HG03103 (cell line): Measurements from ENCODE around the gene SLC22A13.
A peak's percentile ranks its signal among the peaks of the same experiment; 100 is the strongest.
"Not testable (repeated sequence)": the region's sequence is repeated elsewhere in the genome, so short reads cannot be mapped to it uniquely, and the experiment has no call there.

Experiments used
- ATAC-seq: cut with Tn5 transposase; IDR thresholded peaks from one replicate; pipeline ENCODE4 v1.9.1; 2021; ENCODE audit warnings: low read depth; ENCODE audit not compliant: unreplicated experiment

SLC22A13 gene

GRCh38 chr3:38264353-38264771, 1.2 kb upstream of the SLC22A13 start:
- ATAC-seq = no peak

DNA sequence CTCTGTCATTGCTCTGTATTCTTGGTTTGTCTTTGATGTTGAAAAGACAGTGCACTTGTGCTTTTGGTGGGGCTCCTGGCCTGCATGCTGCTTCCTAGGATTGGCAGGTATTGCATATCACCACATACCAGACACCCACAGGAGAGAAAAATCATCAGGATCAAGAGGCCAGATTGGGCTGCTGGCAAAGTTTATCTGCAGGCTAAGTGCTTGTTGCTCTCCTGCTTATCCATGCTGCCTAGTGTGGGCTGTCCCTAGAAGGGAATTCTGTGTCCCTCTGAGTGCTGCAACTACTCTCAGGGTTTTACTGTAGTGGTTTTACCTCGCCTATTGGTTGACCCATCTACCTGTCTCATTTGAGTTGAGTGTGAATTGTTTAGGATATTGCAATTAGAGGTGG, 833 bp upstream of the SLC22A13 start:
- ATAC-seq = no peak

GRCh38 chr3:38266810-38267209, 1.2 kb downstream of the SLC22A13 start:
- ATAC-seq = no peak

- no peak for ATAC-seq
Observed at GRCh38 chr3:38267662-38268061, 2.0 kb downstream of the SLC22A13 start.

GRCh38 chr3:38268087-38268486, 2.5 kb downstream of the SLC22A13 start:
- no peak for ATAC-seq

DNA sequence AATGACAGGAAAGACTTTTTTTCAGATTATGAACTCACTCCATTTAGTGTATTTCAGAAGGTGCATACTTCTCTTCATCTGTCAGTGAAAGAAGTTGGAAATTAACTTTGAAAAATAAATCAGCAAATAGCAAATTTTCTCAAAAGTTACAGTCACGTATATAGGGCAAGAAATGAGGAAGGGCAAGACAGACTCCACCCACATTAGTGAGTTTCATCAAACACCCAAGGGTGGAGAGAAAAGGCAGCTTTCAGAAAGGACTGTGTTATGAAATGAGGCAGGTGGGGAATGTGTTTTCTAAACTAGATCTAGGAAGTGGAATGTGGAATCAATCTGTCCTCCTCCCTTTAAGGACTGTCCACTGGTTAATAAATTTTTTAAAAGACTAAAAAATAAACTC, 2.9 kb downstream of the SLC22A13 start:
- peak; percentile 50 for ATAC-seq

DNA sequence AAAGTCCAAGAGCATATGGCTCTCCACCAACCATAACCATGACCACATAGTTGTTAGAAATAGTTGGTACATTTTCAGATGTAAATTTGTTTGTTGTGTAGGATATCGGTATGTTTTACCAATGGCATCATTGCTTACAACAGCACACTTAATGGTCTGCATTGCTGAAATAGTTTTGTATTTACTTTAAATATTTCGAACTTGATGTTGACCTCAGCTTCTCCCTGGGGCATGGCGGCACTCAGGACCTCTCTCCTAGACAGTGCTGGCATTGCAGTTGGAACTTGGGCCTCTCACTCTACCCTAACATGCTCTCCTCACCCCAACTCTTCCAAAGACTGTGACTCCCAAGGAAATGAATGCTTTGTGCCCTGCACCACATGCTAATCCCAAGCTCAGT, 5.0 kb downstream of the SLC22A13 start:
- ATAC-seq = no peak

- no peak for ATAC-seq
Observed at GRCh38 chr3:38271553-38271952, 5.9 kb downstream of the SLC22A13 start.

- ATAC-seq = no peak
Observed at GRCh38 chr3:38274864-38275649, 9.4 kb downstream of the SLC22A13 start.

- ATAC-seq = no peak
Observed at GRCh38 chr3:38275658-38276057, 10.0 kb downstream of the SLC22A13 start.

- ATAC-seq = no peak
Observed at GRCh38 chr3:38276081-38276916, 10.7 kb downstream of the SLC22A13 start.

- no peak for ATAC-seq
Observed at GRCh38 chr3:38276917-38277630, 11.5 kb downstream of the SLC22A13 start.

DNA sequence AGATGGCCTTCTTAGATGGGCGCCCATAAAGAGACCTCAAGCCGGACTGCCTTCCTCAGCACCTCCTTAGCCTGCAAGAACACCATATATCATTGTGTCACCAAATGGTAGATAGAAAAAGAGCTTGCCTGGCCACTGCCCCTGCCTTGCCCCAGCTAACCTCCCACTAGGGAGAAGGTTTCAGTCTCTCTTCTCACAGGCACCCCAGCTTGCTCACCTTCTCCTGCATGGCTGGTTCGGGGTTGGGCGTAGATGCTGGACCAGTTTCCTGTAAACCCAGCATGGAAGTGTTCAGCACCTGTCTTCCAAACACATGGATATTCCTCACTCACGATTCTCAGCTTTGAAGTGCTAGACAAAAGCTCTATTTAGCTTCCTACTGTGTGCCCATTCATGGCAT, 13.2 kb downstream of the SLC22A13 start:
- ATAC-seq = no peak

DNA sequence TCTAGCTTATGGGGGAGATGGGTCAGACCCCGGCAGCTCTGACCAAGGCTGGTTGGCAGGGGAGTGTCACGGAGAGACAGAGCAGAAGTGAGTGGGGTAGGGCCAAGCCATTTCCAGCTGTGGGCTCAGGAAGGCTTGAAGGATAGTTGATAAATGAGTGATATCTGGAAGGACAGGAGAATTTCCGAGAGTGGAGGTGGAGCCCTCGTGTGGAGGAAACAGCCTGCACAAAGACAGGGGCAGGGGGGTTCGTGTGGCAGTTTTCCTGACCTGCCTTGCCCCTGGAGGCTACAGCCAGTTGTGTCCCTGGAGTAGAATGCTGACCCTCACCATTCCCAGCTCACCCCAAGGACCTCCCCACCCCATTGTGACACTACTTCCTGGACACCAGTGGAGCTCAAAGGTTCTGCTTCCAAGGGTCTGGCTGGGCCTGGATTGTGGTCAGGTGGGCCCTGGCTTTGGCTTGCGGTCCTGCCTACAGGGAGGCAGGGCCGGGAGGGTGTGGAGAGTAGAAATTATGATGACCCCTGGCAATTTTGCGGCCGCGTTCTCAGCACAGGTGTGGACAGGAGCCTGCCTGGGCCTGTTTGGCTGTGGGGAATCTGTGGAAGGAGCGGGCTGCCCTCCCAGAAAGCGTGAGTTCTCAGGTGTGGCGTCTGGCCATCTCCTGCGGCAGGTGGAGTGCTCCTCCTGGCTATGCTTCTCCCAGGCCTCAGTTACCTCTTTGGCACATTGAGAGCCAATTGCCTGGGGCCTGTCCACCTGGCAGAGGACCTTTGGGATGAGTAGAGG, 16.5 kb downstream of the SLC22A13 start, which contains the start of gene SLC22A14:
TSS of gene SLC22A14 (plus strand) at position 400 of the 792 bp plus-strand sequence. CDS start 23,733 bp downstream, outside the sequence.
- no peak for ATAC-seq

DNA sequence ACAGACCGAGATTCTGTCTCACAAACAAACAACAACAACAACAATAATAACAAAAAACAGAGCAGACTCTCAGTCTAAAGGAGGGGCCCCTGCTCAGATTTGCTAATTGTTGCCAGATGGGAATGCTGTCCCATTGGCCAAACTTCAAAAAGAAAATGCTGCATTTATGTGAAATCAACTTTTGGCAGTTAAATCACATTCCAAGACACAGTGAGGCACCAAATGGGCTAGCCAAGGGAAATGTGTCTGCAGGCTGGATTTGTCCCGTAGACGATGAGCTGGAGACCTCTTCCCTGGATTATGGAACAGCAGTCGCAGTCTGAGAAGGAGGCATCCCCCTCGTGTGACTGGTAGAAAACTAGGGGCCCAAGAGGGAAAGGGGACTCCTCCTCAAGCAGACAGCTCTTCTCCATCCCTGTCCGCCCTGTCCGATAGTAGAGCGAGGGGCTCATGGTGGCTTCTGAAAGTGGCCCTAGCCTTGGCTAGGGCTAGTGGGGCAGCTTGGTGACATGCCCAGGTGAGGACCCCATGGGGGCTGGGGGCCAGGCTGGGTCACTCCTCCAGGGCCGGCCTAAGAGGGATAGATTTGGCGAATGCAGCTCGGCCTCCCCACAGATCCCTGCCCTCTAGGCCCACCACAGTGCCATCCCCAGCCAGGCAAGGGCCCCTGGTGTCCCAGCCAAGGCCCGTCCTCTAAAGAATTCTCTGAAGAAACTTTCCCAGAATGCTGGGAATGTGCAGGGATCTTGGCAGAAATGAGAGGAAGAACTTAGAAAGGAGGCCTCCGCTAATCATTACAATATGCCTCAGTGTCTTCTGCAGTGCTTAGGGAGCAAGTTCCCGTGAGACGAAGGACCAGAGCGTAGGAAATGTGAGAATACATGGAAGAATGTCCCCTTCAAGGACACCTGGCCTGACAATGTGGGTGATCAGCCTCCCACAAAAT, 18.5 kb downstream of the SLC22A13 start:
- ATAC-seq = no peak

- ATAC-seq = no peak
Observed at GRCh38 chr3:38284756-38285150, 19.1 kb downstream of the SLC22A13 start.

GRCh38 chr3:38289286-38290217, 23.9 kb downstream of the SLC22A13 start:
- not testable (repeated sequence) for ATAC-seq

DNA sequence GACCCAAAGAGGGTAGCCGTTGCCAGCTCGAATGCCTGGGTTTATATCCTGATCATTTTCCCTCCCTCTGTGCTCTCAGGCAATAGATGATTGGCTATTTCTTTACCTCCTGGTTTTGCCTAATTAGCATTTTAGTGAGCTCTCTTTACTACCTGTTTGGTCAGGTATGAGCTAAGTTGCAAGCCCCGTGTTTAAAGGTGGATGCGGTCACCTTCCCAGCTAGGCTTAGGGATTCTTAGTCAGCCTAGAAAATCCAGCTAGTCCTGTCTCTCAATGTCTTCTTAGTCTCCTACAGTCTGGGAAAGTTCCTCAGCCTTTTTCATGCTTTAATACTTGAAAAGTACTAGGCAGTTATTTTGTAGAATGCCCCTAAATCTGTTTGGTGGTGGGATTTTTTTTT, 31.4 kb downstream of the SLC22A13 start:
- not testable (repeated sequence) for ATAC-seq
